Thyroid gland (tissue), 4 donors: ENCODE data around the gene DIP2C.

ENCODE experiments used
- POLR2A ChIP-seq, 2 donors: fragments of 450-650 bp; IDR thresholded peaks; one replicate each; pipeline ENCODE4 v1.6.1; 2017; ENCODE audit warnings: antibody characterized with exemption in 2 of 2, mild to moderate bottlenecking in 2 of 2, moderate library complexity in 1 of 2
- TF ChIP-seq, protein P1 (sequence below), 6 experiments: fragments of 200-600 bp in 3 of 6; fragments of 450-650 bp in 3 of 6; sonication (generic) in 3 of 6; IDR thresholded peaks; one replicate each; pipeline ENCODE4 v1.5.1; 2016 to 2019; ENCODE audit warnings: antibody characterized with exemption in 6 of 6, mild to moderate bottlenecking in 2 of 6, inconsistent platforms in 1 of 6, moderate library complexity in 1 of 6

DNA sequence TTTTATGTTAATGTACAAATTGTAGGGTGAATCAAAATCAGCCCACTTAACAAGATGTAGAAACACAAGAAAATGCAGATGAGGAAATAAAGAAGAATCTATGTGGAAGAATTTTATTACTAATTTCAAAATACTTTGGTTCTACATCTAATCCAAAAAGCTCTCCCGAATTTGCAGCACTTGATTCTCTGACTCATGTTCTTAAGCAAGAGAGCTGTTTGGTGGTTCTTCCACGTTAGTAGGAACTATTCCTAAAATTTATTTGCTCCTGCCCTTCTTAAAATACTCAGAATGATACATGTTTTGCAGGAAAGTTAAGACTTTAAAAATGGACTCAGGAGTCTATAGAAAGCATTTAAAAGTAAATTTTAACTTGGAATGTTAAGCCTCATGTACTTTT, 462.5 kb downstream of the DIP2C start:
- TF ChIP-seq, protein P1, sequence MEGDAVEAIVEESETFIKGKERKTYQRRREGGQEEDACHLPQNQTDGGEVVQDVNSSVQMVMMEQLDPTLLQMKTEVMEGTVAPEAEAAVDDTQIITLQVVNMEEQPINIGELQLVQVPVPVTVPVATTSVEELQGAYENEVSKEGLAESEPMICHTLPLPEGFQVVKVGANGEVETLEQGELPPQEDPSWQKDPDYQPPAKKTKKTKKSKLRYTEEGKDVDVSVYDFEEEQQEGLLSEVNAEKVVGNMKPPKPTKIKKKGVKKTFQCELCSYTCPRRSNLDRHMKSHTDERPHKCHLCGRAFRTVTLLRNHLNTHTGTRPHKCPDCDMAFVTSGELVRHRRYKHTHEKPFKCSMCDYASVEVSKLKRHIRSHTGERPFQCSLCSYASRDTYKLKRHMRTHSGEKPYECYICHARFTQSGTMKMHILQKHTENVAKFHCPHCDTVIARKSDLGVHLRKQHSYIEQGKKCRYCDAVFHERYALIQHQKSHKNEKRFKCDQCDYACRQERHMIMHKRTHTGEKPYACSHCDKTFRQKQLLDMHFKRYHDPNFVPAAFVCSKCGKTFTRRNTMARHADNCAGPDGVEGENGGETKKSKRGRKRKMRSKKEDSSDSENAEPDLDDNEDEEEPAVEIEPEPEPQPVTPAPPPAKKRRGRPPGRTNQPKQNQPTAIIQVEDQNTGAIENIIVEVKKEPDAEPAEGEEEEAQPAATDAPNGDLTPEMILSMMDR (IDR thresholded peaks at IDR 0.05): no peak
- TF ChIP-seq POLR2A (IDR thresholded peaks at IDR 0.05): no peak
